HCT116 (cell line): ENCODE results near the gene GRIN1. TPM values are rescaled to one million over a fixed set of nuclear protein-coding genes. Genes with fewer than 3 reads are reported as not detected.

ENCODE experiments used
- ATAC-seq: fragments of 200-7000 bp; cut with Tn5 transposase; 2 replicates; pipeline ENCODE4 v1.9.1; 2020; ENCODE audit warnings: mild to moderate bottlenecking, moderate library complexity
- BruUV-seq: library from RNA; stranded (reverse); fragments of 400-500 nt; replicated peaks from 2 replicates; lab custom pipeline; 2021; lab: Mats Ljungman, UMichigan
- CTCF ChIA-PET: fragments of 300-600 bp; sonication (Branson Sonifier 250); formaldehyde crosslinking; loops from one replicate; lab custom pipeline; 2021; ENCODE audit warnings: antibody characterized with exemption; lab: Charles Lee
- POLR2A ChIA-PET: fragments of 300-600, 350-600 bp; sonication (Branson Sonifier 250); formaldehyde crosslinking; loops from one replicate; lab custom pipeline; 2021; ENCODE audit warnings: antibody characterized with exemption; lab: Charles Lee
- RAD21 ChIA-PET, 2 experiments: fragments of 300-600 bp; sonication (Branson Sonifier 250); formaldehyde crosslinking; loops; one replicate each; lab custom pipeline; 2023; ENCODE audit warnings: low total read pairs in 2 of 2; ENCODE audit not compliant: uncharacterized antibody in 2 of 2, unreplicated experiment in 2 of 2, low non-redundant PET in 1 of 2; lab: Charles Lee
- DNase-seq: peaks from one replicate; pipeline ENCODE4 v3.0.0-alpha.2; 2010; ENCODE audit warnings: low read depth, low spot score
- H2AFZ ChIP-seq: fragments of 200-600 bp; shearing (Covaris generic), sonication (generic); 2 replicates; pipeline ENCODE4 v1.6.1; 2017; ENCODE audit warnings: low read depth, mixed run types, mixed read lengths, antibody characterized with exemption, low read length; ENCODE audit not compliant: poor library complexity, severe bottlenecking
- H3K27ac ChIP-seq: 2 replicates; pipeline ENCODE4 v1.5.1; 2012; ENCODE audit warnings: low read depth, low read length
- H3K27me3 ChIP-seq: fragments of 200-600 bp; sonication (generic); 2 replicates; pipeline ENCODE4 v1.6.1; 2016; ENCODE audit warnings: mixed run types, low read length, mixed read lengths; ENCODE audit not compliant: insufficient read depth
- H3K36me3 ChIP-seq, 2 experiments: fragments of 200-500 bp in 1 of 2; fragments of 200-600 bp in 1 of 2; sonication (Bioruptor generic) in 1 of 2; sonication (generic) in 1 of 2; 2 replicates each; pipeline versions ENCODE4 v1.5.1 to v1.6.1; 2014 to 2016; ENCODE audit warnings: low read length in 2 of 2, inconsistent platforms in 1 of 2, mixed read lengths in 1 of 2, mixed run types in 1 of 2; ENCODE audit not compliant: insufficient read depth in 2 of 2, control insufficient read depth in 1 of 2
- H3K4me1 ChIP-seq, 2 experiments: fragments of 200-600 bp in 1 of 2; sonication (generic) in 1 of 2; 2 replicates each; pipeline versions ENCODE4 v1.5.1 to v1.6.1; 2012 to 2017; ENCODE audit warnings: low read length in 2 of 2, inconsistent platforms in 1 of 2, mild to moderate bottlenecking in 1 of 2, mixed read lengths in 1 of 2, mixed run types in 1 of 2, moderate library complexity in 1 of 2; ENCODE audit not compliant: insufficient read depth in 2 of 2, control insufficient read depth in 1 of 2
- H3K4me2 ChIP-seq: fragments of 200-600 bp; sonication (generic); 2 replicates; pipeline ENCODE4 v1.6.1; 2017; ENCODE audit warnings: mixed run types, low read length, mixed read lengths
- H3K4me3 ChIP-seq, 2 experiments: fragments of 200-600 bp in 1 of 2; sonication (generic) in 1 of 2; replicated peaks in 1 of 2; 2 replicates each; pipeline ENCODE4 v1.5.1; 2011 to 2016; ENCODE audit warnings: low read length in 2 of 2, control low read depth in 1 of 2, low read depth in 1 of 2, mild to moderate bottlenecking in 1 of 2, mixed read lengths in 1 of 2, mixed run types in 1 of 2
- H3K79me2 ChIP-seq: fragments of 200-600 bp; sonication (generic); 2 replicates; pipeline ENCODE4 v1.6.1; 2017; ENCODE audit warnings: mild to moderate bottlenecking, mixed run types, low read length, moderate library complexity, mixed read lengths; ENCODE audit not compliant: insufficient read depth
- H3K9ac ChIP-seq: fragments of 200-600 bp; sonication (generic); 2 replicates; pipeline ENCODE4 v1.6.1; 2016; ENCODE audit warnings: low read length, mixed read lengths
- H3K9me2 ChIP-seq: fragments of 200-600 bp; sonication (generic), shearing (Covaris generic); 2 replicates; pipeline ENCODE4 v1.6.1; 2017; ENCODE audit warnings: mixed run types, mild to moderate bottlenecking, moderate library complexity; ENCODE audit not compliant: insufficient read depth
- H3K9me3 ChIP-seq, 2 experiments: fragments of 200-500 bp in 1 of 2; fragments of 200-600 bp in 1 of 2; sonication (Bioruptor generic) in 1 of 2; sonication (generic) in 1 of 2; 2 replicates each; pipeline ENCODE4 v1.6.1; 2014 to 2017; ENCODE audit warnings: low read length in 2 of 2, mixed read lengths in 2 of 2, inconsistent platforms in 1 of 2, low read depth in 1 of 2, mild to moderate bottlenecking in 1 of 2, mixed run types in 1 of 2, moderate library complexity in 1 of 2; ENCODE audit not compliant: control insufficient read depth in 1 of 2, insufficient read depth in 1 of 2
- H4K20me1 ChIP-seq: fragments of 200-600 bp; sonication (generic), shearing (Covaris generic); 2 replicates; pipeline ENCODE4 v1.6.1; 2017; ENCODE audit warnings: mixed run types, mild to moderate bottlenecking, moderate library complexity; ENCODE audit not compliant: insufficient read depth
- ELF1 ChIP-seq: IDR thresholded peaks from 2 replicates; pipeline ENCODE4 v1.6.1; 2012; ENCODE audit warnings: low read depth, borderline replicate concordance
- EZH2 ChIP-seq: fragments of 200-600 bp; sonication (generic); IDR thresholded peaks from 2 replicates; pipeline ENCODE4 v1.6.1; 2017; ENCODE audit warnings: antibody characterized with exemption, mixed run types
- FOSL1 ChIP-seq: IDR thresholded peaks from 2 replicates; pipeline ENCODE4 v1.6.1; 2012; ENCODE audit warnings: low read depth
- POLR2A ChIP-seq: IDR thresholded peaks from 2 replicates; pipeline ENCODE4 v1.7.0; 2011; ENCODE audit warnings: borderline replicate concordance; ENCODE audit not compliant: insufficient read depth, insufficient read length; ENCODE audit errors: extremely low read depth
- SRF ChIP-seq: IDR thresholded peaks from 2 replicates; pipeline ENCODE4 v1.6.1; 2012; ENCODE audit warnings: low read depth
- TCF7L2 ChIP-seq: IDR thresholded peaks from 2 replicates; pipeline ENCODE4 v1.7.0; 2011; ENCODE audit warnings: borderline replicate concordance, inconsistent platforms; ENCODE audit not compliant: insufficient read depth, insufficient read length; ENCODE audit errors: extremely low read depth
- intact Hi-C: fragments of 100-400 bp; cut with micrococcal nuclease; formaldehyde crosslinking; loops from 2 replicates; pipeline ENCODE4 v1.10.0; 2022
- microRNA-seq: library from miRNA; unstranded; fragments of <30 nt; microRNA quantifications from one replicate; pipeline ENCODE4, GENCODE V29; 2016; ENCODE audit warnings: borderline number of aligned reads
- total RNA-seq: library from RNA; stranded (reverse); gene quantifications from one replicate; pipeline ENCODE4 v1.2.1, GENCODE V29; 2021; ENCODE audit not compliant: unreplicated experiment

Gene GRIN1
- total RNA-seq, 1 experiment from 2014 or later = 23.1 TPM

DNA sequence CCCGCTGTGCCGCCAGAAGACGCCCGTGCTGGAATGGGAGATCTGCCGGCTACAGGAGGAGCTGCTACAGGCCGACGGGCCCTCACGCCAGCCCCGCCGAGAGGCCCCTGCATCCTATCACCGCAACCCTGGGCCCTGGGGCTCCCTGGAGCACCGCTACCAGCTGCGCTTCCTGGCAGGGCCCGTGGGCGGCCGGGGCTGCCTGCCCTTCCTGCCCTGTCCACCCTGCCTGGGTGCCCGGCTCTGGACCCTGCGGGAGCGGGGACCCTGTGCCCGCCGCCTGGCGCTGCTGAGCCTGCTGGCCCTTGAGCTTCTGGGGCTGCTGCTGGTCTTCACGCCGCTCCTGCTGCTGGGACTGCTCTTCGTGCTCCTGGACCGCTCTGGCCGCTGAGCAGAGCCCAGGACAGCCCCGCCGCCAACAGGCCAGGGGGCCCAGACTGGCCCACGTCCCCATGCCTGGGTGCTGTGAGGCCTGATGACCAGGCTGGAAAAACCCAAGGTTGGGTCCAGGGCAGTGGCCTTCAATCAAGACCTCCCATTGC, 79.3 kb downstream of the GRIN1 start:
- TF ChIP-seq ELF1 = no peak
- TF ChIP-seq SRF = no peak
- TF ChIP-seq FOSL1 = no peak
- TF ChIP-seq TCF7L2 = no peak
- no peak for TF ChIP-seq EZH2
- TF ChIP-seq POLR2A = no peak
- TF ChIP-seq, all 23 proteins: peak for 0
- Histone ChIP-seq H2AFZ (no peak overlapping the region), H3K9me3 (no peaks in the 10 kb centered on the region), H3K4me3 (peak overlapping the region; percentile 45 to 46; a peak in 2 of 4 replicates), H3K36me3 (no peaks in the 10 kb centered on the region), H3K4me2 (peak overlapping the region; percentile 77), H3K9ac (peak overlapping the region; percentile 46), H3K27me3 (no peaks in the 10 kb centered on the region), H3K79me2 (no peaks in the 10 kb centered on the region), H3K27ac (peak overlapping the region; percentile 94), H3K4me1 (peaks cover 28 to 63% of the 10 kb centered on the region in 2 experiments), H3K9me2 (no peaks in the 10 kb centered on the region), H4K20me1 (no peaks in the 10 kb centered on the region)
- ChIA-PET CTCF (interaction anchor here (1.1 kb wide), 1 partner anchor 67 kb away, joined by 4 read pairs; no protein-coding TSS in a partner anchor), POLR2A (interaction anchor here (1.0 to 1.2 kb wide), 2 partner anchors 9 to 23 kb away, joined by 3 to 7 read pairs; partner anchors contain the start of genes RNF224 and TUBB4B), RAD21 (no interaction called here)
- intact Hi-C loops = no loop called here
- no peak for DNase-seq
- BruUV-seq = no TSS peak
- ATAC-seq = no peak

Small RNA genes within 50 kb of the gene (microRNA-seq; reads per million reads assigned to microRNA genes)
- gene MIR3621 = not detected

Other genes with a start within 250 kb of the GRIN1 start
- gene FBXW5, start 194.4 kb upstream of the GRIN1 start, total RNA-seq = 88.0 TPM
- gene C8G, start 193.9 kb upstream of the GRIN1 start, total RNA-seq = 2.1 TPM
- 4.2 TPM for gene LCN12, start 186.9 kb upstream of the GRIN1 start, total RNA-seq
- gene PTGDS, start 161.7 kb upstream of the GRIN1 start, total RNA-seq = 3.1 TPM
- 0.44 TPM for gene LCNL1, start 156.2 kb upstream of the GRIN1 start, total RNA-seq
- 89.0 TPM for gene PAXX, start 146.7 kb upstream of the GRIN1 start, total RNA-seq
- gene CLIC3, start 142.6 kb upstream of the GRIN1 start, total RNA-seq = 8.4 TPM
- 114 TPM for gene ABCA2, start 110.9 kb upstream of the GRIN1 start, total RNA-seq
- not detected for gene FUT7, start 107.1 kb upstream of the GRIN1 start, total RNA-seq
- 98.8 TPM for gene NPDC1, start 93.0 kb upstream of the GRIN1 start, total RNA-seq
- 32.5 TPM for gene ENTPD2, start 85.1 kb upstream of the GRIN1 start, total RNA-seq
- 71.7 TPM for gene SAPCD2, start 68.6 kb upstream of the GRIN1 start, total RNA-seq
- 11.0 TPM for gene UAP1L1, start 61.6 kb upstream of the GRIN1 start, total RNA-seq
- gene MAN1B1, start 52.2 kb upstream of the GRIN1 start, total RNA-seq = 50.9 TPM
- gene DPP7, start 24.4 kb upstream of the GRIN1 start, total RNA-seq = 291 TPM
- gene LRRC26, start 30.9 kb downstream of the GRIN1 start, total RNA-seq = 2.4 TPM
- not detected for gene TMEM210, start 32.9 kb downstream of the GRIN1 start, total RNA-seq
- 75.5 TPM for gene ANAPC2, start 49.4 kb downstream of the GRIN1 start, total RNA-seq
- 84.7 TPM for gene SSNA1, start 49.5 kb downstream of the GRIN1 start, total RNA-seq
- 24.9 TPM for gene TPRN, start 61.6 kb downstream of the GRIN1 start, total RNA-seq
- gene TMEM203, start 66.5 kb downstream of the GRIN1 start, total RNA-seq = 45.0 TPM
- gene NDOR1, start 66.5 kb downstream of the GRIN1 start, total RNA-seq = 28.4 TPM
- 26.1 TPM for gene RNF208, start 83.1 kb downstream of the GRIN1 start, total RNA-seq
- 4.3 TPM for gene CYSRT1, start 86.0 kb downstream of the GRIN1 start, total RNA-seq
- gene RNF224, start 88.3 kb downstream of the GRIN1 start, total RNA-seq = 0.30 TPM
- 0.15 TPM for gene SLC34A3, start 91.7 kb downstream of the GRIN1 start, total RNA-seq
- 502 TPM for gene TUBB4B, start 102.1 kb downstream of the GRIN1 start, total RNA-seq
- not detected for gene STPG3, start 112.1 kb downstream of the GRIN1 start, total RNA-seq
- 86.4 TPM for gene NELFB, start 116.2 kb downstream of the GRIN1 start, total RNA-seq
- gene TOR4A, start 138.6 kb downstream of the GRIN1 start, total RNA-seq = 34.0 TPM
- 22.2 TPM for gene NRARP, start 163.1 kb downstream of the GRIN1 start, total RNA-seq